NOMO-1 treated with dmso at 0.1 percent for 144 hours (cell line): ENCODE data around the gene TMEM169.

Experiments used
- DNase-seq: peaks from one replicate; lab custom pipeline; 2025; ENCODE audit not compliant: unreplicated experiment; lab: John Stamatoyannopoulos, UW

Gene TMEM169, protein sequence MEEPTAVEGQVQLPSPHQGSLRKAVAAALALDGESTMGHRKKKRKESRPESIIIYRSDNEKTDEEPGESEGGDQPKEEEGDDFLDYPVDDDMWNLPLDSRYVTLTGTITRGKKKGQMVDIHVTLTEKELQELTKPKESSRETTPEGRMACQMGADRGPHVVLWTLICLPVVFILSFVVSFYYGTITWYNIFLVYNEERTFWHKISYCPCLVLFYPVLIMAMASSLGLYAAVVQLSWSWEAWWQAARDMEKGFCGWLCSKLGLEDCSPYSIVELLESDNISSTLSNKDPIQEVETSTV

DNA sequence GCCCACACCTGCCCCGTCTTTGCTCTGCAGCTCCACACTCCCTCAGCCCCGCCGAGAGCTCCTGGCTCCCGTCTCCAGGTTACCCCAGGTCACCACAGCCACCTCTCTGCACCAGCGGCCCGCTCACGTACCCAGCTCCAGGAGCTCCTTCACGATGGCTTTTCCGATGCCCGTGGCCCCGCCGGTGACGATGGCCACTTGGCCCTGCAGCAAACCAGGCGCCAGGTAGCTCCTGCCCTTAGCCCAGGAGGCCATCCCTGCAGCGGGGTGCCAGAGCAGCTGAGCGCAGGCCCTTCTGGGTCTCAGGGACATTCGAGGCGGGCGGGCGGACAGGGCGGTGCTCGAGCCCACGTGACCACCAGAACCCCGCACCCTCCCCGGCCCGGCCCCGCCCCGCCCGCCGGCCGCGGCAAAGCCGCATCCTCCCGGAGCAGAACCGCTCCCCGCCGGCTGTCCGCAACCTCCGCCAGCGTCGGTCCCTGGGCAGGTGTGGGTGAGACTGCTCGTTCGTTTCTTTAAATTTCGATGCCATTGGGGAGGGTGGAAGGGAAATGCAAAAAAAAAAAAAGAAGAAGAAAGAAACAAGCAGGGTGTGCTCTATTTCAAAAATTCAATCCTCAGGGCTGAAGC is at the start of gene TMEM169, which contains the start of gene PECR:
Gene TMEM169 (plus strand): TSS at position 433 of the 630 bp plus-strand sequence. CDS start 14,045 bp downstream, outside the sequence.
Gene PECR (minus strand): TSS at position 323 of the 630 bp plus-strand sequence. CDS start 68 bp downstream, at position 255.
- peak; percentile 37 for DNase-seq

DNA sequence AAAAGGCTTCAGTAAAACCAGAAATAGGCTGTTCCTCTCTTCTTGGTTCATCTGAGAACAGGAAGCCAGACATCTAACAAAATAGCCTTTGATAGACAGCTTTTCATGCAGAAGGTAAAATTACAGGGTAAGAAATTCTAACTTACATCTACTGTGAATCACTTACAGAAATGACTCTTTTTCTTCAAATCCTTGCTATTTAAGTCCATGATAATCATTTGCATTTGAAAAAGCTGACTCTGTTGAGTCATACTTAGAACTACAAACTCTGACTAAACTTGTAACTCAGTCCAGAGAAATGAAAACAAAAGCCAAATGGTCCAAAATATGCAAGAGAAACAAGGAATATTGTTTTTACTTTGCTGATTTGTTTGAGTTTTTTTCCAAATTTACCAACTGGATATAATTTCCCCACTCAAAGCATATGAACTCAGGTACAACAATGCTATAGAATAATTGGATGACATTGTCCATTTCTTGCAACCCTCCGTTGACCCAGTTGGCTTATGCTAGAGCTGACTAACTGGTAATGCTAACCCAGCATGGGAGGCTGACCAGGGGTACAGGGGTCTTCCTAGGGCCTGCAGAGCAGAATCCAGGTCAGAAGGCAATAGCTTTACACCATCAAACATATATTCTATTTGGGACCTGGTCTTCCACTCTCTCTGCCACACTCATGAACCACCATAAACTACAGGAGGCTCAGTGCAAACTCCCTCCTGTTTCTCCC is 49.6 kb upstream of the TMEM169 start:
- DNase-seq: no peak

DNA sequence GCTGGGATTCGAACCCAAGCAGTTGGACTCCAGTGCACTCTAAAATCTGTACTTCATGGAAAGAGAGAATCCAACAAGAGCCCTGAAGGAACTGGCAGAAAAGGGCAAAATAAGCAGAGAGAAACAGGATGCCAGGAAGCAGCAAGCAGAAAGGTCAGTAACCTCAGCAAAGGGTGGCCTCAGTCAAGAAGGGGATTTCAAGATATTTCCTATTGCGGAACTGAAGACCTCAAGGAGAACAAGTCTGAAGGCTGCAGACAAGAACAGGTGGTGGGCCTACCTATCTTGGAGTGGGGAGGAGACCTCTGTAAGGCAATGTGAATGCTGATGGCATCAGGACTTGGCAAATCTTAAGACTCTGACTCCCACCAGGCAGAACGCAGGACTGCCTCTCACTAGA is 48.3 kb upstream of the TMEM169 start:
- no peak for DNase-seq

GRCh38 chr2:216034065-216034464 is 47.7 kb upstream of the TMEM169 start:
- peak; percentile 18 for DNase-seq

DNA sequence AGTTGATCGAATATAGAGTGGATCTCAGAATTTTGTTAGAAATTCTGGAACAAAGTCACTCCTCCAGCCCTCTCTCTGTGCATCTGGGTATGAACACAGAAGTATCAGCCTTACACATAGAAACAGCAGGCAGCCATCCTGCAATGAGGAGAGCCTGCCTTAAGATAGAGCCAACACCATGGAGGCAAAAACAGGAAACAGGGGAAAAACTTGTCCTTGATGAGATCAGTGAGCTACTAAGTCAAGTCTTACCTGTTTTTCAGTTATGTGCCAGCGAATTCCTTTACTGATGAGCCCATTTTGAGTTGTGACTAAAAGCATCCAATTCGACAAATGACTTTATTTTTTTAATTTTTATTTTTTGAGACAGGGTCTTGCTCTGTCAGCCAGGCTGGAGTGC is 41.8 kb upstream of the TMEM169 start:
- no peak for DNase-seq

- no peak for DNase-seq
These were observed 40.3 kb upstream of the TMEM169 start for GRCh38 chr2:216041438-216041837.

- no peak for DNase-seq
These were observed 37.8 kb upstream of the TMEM169 start for GRCh38 chr2:216043949-216044348.

GRCh38 chr2:216044883-216045486 is 36.7 kb upstream of the TMEM169 start:
- DNase-seq: no peak

DNA sequence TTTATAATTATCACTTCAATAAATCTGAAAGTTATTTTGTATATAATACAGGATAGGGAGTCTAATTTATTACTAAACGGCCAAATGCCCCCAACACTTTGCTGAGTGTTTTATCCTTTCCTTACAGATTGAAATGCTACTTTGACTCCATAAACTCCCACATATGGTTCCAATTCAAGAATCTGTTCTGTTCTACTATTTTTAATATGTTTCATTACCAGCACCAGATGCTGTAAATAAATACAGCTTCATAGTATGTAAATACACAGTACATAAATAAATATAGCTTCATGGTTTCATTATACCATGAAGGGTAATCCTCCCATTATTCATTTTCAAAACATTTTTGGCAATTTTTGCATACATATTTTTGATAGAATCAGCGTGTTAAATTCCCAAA is 34.3 kb upstream of the TMEM169 start:
- no peak for DNase-seq

DNA sequence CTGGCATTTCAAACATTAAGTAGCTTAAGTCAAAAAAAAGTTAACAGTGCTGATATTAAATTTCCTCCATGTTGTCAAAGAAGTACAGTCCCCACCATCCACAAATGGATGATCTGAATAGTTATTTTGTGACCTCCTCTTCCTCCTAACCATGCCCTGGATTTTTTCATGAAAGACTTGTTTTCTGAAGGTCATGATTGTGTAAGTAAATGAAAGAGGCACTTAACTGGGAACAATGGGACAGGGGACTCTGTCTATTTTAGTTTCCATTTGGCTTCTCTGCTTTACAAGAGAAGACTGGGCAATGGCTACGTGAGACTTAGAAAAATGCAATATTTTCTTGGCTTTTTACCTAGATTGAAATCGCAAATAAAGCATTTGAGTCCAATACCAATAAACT is 32.3 kb upstream of the TMEM169 start:
- no peak for DNase-seq

DNA sequence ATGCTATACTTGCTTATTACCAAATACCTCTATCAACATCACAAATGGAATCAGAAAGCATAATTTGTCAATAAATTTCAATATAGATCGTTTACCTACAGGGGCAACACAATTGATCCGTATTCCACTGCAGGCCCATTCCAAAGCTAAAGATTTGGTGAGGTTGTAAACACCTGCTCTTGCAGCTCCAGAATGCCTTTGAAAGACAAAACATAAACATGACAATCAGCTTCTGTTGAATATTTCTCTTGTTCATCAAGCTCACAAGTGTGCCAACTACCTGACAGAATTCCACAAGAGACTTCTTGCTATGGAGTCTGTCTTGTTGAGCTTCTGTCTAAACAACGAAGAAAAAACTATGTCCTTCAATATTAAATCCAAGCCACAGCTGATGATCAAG is 30.4 kb upstream of the TMEM169 start:
- DNase-seq: no peak

GRCh38 chr2:216052420-216052819 is 29.3 kb upstream of the TMEM169 start:
- no peak for DNase-seq

- DNase-seq: no peak
These were observed 26.0 kb upstream of the TMEM169 start for GRCh38 chr2:216055680-216056079.

GRCh38 chr2:216056739-216057138 is 25.0 kb upstream of the TMEM169 start:
- DNase-seq: no peak

- DNase-seq: peak; percentile 40
These were observed 24.0 kb upstream of the TMEM169 start for GRCh38 chr2:216057688-216058193.

- DNase-seq: no peak
These were observed 22.4 kb upstream of the TMEM169 start for GRCh38 chr2:216059233-216059834.

- no peak for DNase-seq
These were observed 17.6 kb upstream of the TMEM169 start for GRCh38 chr2:216064014-216064630.

GRCh38 chr2:216064665-216065064 is 17.1 kb upstream of the TMEM169 start:
- DNase-seq: no peak

GRCh38 chr2:216066230-216066629 is 15.5 kb upstream of the TMEM169 start:
- DNase-seq: no peak

DNA sequence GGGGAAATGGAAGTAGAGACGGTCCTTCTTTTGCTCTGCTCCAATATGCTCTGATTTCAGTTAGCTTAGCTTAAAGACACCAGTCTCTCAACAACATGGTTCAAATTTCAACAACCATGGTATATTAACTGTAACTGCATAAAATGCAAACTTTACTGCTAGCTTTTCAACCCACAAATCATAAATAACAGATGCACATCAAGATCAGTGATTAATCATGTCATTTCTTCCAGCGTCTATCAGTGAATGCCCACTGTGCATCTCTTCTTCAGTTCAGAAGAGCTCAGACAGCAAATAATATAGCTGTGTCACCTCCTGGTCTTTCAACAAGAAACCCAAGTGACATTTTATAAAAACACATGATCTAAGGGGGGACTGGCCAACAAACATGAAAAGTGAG is 12.7 kb upstream of the TMEM169 start:
- DNase-seq: no peak
